Uterus (tissue), 2 donors: ENCODE measurements around the gene CTSC.

Source experiments
- CTCF ChIP-seq, 4 experiments: fragments of 200-600 bp in 2 of 4; fragments of 450-650 bp in 2 of 4; sonication (generic) in 2 of 4; IDR thresholded peaks; one replicate each; pipeline ENCODE4 v1.5.1; 2016 to 2019; ENCODE audit warnings: antibody characterized with exemption in 4 of 4, mild to moderate bottlenecking in 2 of 4, moderate library complexity in 1 of 4
- POLR2A ChIP-seq, 2 donors: fragments of 450-650 bp; IDR thresholded peaks; one replicate each; pipeline ENCODE4 v1.6.1; 2016; ENCODE audit warnings: antibody characterized with exemption in 2 of 2, mild to moderate bottlenecking in 1 of 2, moderate library complexity in 1 of 2

- no peak for TF ChIP-seq POLR2A (IDR thresholded peaks at IDR 0.05)
- no peak for TF ChIP-seq CTCF (IDR thresholded peaks at IDR 0.05)
Measured at GRCh38 chr11:88310246-88310645, 27.3 kb downstream of the CTSC start.
